Measurements from ENCODE around the gene TMEM9.

DNA sequence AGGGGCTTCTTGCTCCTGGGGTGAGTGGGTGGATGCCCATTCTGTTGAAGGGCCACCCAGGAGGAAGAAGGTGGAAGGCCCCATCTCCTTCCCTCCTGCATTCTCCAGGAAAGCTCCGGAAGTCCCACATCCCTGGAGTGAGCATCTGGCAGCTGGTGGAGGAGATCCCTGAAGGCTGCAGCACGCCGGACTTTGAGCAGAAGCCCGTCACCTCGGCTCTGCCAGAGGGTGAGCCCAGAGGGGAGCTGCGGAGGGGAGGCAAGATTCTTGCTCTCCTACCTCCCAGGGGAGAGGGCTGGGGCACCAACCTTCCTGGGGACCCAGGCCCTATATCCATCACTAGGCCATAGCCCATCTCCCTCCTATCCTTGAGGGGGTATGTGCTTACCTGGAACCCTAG lies 39.8 kb upstream of the TMEM9 start:
- TF ChIP-seq CTCF (IDR thresholded peaks at IDR 0.05; ENCODE audit: extremely low read depth in 1 of 2, insufficient read depth in 1 of 2, low read depth in 1 of 2, low read length in 2 of 2), result no peak
- TF ChIP-seq POLR2AphosphoS5 (IDR thresholded peaks at IDR 0.05; ENCODE audit: insufficient read depth, low read depth, low read length), result no peak
- TF ChIP-seq POLR2A (IDR thresholded peaks at IDR 0.05; ENCODE audit: low read depth, low read length), result no peak
- no peak for TF ChIP-seq EZH2 (IDR thresholded peaks at IDR 0.05; ENCODE audit: borderline replicate concordance, low read depth, low read length, severe bottlenecking)
- no peak for TF ChIP-seq MYC (IDR thresholded peaks at IDR 0.05; ENCODE audit: low read depth, low read length)
